ENCODE measurements around the gene STK39.

- no peak for TF ChIP-seq EZH2 (IDR thresholded peaks at IDR 0.05; ENCODE audit: insufficient read depth, poor library complexity, severe bottlenecking)
- no peak for TF ChIP-seq EZH2phosphoT487 (IDR thresholded peaks at IDR 0.05; ENCODE audit: insufficient read depth, low read depth)
Observed at GRCh38 chr2:168032091-168032490, 215.3 kb downstream of the STK39 start.

Data from GM23248 (cell line).